Activated B cell treated with CpG ODN at 0.5 μM for 24 hours (primary cell): ENCODE measurements around the gene NNT. TPM values are rescaled to one million over a fixed set of nuclear protein-coding genes. Genes with fewer than 3 reads are reported as not detected.
"Not testable (repeated sequence)": the region's sequence is repeated elsewhere in the genome, so short reads cannot be mapped to it uniquely, and the experiment has no call there.

Experiments used
- ATAC-seq: fragments of 200-7000 bp; cut with Tn5 transposase; one replicate; pipeline ENCODE4 v1.10.0; 2021; ENCODE audit warnings: low read depth, mild to moderate bottlenecking, moderate library complexity
- CTCF ChIA-PET: fragments of 350-600 bp; sonication (Branson Sonifier 250); formaldehyde crosslinking; loops from one replicate; lab custom pipeline; 2021; ENCODE audit warnings: antibody characterized with exemption; lab: Charles Lee
- POLR2A ChIA-PET: fragments of 350-600 bp; sonication (Branson Sonifier 250); formaldehyde crosslinking; loops from one replicate; lab custom pipeline; 2021; ENCODE audit warnings: antibody characterized with exemption; lab: Charles Lee
- DNase-seq: peaks from one replicate; pipeline ENCODE4 v3.0.0; 2022
- H3K27ac Mint-ChIP-seq: one replicate; pipeline ENCODE4 v1.8.0; 2020; ENCODE audit warnings: mixed read lengths
- H3K27me3 Mint-ChIP-seq: one replicate; pipeline ENCODE4 v1.8.0; 2021; ENCODE audit warnings: mixed read lengths
- H3K36me3 Mint-ChIP-seq: one replicate; pipeline ENCODE4 v1.8.0; 2021; ENCODE audit warnings: low read depth, mixed read lengths
- H3K4me1 Mint-ChIP-seq: one replicate; pipeline ENCODE4 v1.8.0; 2021; ENCODE audit warnings: mixed read lengths
- H3K4me3 Mint-ChIP-seq: one replicate; pipeline ENCODE4 v1.8.0; 2020; ENCODE audit warnings: mild to moderate bottlenecking, mixed read lengths
- H3K9me3 Mint-ChIP-seq: one replicate; pipeline ENCODE4 v1.8.0; 2020; ENCODE audit warnings: mixed read lengths
- CTCF ChIP-seq: fragments of 200-600 bp; IDR thresholded peaks from one replicate; pipeline ENCODE4 v1.8.0; 2022; ENCODE audit warnings: antibody characterized with exemption, mild to moderate bottlenecking
- intact Hi-C: fragments of 100-400 bp; cut with micrococcal nuclease; formaldehyde crosslinking; loops from one replicate; pipeline ENCODE4 v1.15.1; 2024
- total RNA-seq: library from RNA; stranded (reverse); gene quantifications from 2 replicates; pipeline ENCODE4 v1.2.3, GENCODE V29; 2022

The NNT gene
- total RNA-seq, 1 donor from 2014 or later: 63.0 TPM

GRCh38 chr5:43691893-43692292 lies 88.9 kb downstream of the NNT start:
- ChIA-PET CTCF (no interaction called here), POLR2A (no interaction called here)
- Mint-ChIP-seq H3K4me3 (no peak overlapping the region), H3K27ac (no peak overlapping the region), H3K4me1 (no peaks in the 10 kb centered on the region), H3K36me3 (peaks cover 74% of the 10 kb centered on the region), H3K27me3 (no peaks in the 10 kb centered on the region), H3K9me3 (peaks cover 24% of the 10 kb centered on the region)
- no peak for TF ChIP-seq CTCF
- ATAC-seq (no peak), DNase-seq (no peak)
- intact Hi-C loops: no loop called here

- Mint-ChIP-seq H3K4me1 (no peaks in the 10 kb centered on the region), H3K27ac (no peak overlapping the region), H3K36me3 (peaks cover 78% of the 10 kb centered on the region), H3K4me3 (no peak overlapping the region), H3K9me3 (peaks cover 24% of the 10 kb centered on the region), H3K27me3 (no peaks in the 10 kb centered on the region)
- DNase-seq (no peak), ATAC-seq (no peak)
- CTCF ChIA-PET: no interaction called here
- POLR2A ChIA-PET: no interaction called here
- intact Hi-C loops: no loop called here
- no peak for TF ChIP-seq CTCF
Observed at GRCh38 chr5:43693411-43693810, 90.4 kb downstream of the NNT start.

GRCh38 chr5:43694027-43694426 lies 91.0 kb downstream of the NNT start:
- intact Hi-C loops: no loop called here
- DNase-seq: no peak
- Mint-ChIP-seq H3K36me3 (peaks cover 74% of the 10 kb centered on the region), H3K4me3 (no peak overlapping the region), H3K27ac (no peak overlapping the region), H3K4me1 (no peaks in the 10 kb centered on the region), H3K27me3 (no peaks in the 10 kb centered on the region), H3K9me3 (peaks cover 24% of the 10 kb centered on the region)
- no peak for ATAC-seq
- TF ChIP-seq CTCF: no peak
- POLR2A ChIA-PET: no interaction called here
- CTCF ChIA-PET: no interaction called here

- intact Hi-C loops, POLR2A ChIA-PET, CTCF ChIA-PET, H3K4me3 Mint-ChIP-seq, H3K4me1 Mint-ChIP-seq, H3K27ac Mint-ChIP-seq, H3K27me3 Mint-ChIP-seq, ATAC-seq, DNase-seq: not testable (repeated sequence)
- peaks cover 75% of the 10 kb centered on the region for H3K36me3 Mint-ChIP-seq
- peaks cover 17% of the 10 kb centered on the region for H3K9me3 Mint-ChIP-seq
Observed at GRCh38 chr5:43696444-43696843, 93.5 kb downstream of the NNT start.

- no peak for TF ChIP-seq CTCF
- Mint-ChIP-seq H3K4me1 (no peaks in the 10 kb centered on the region), H3K27ac (no peak overlapping the region), H3K36me3 (peaks cover 81% of the 10 kb centered on the region), H3K4me3 (no peak overlapping the region), H3K9me3 (peaks cover 9% of the 10 kb centered on the region), H3K27me3 (no peaks in the 10 kb centered on the region)
- intact Hi-C loops: no loop called here
- ChIA-PET CTCF (no interaction called here), POLR2A (no interaction called here)
- no peak for ATAC-seq
- DNase-seq: no peak
Observed at GRCh38 chr5:43699910-43700309, 96.9 kb downstream of the NNT start.

- ChIA-PET CTCF (no interaction called here), POLR2A (no interaction called here)
- ATAC-seq: no peak
- Mint-ChIP-seq H3K27ac (no peak overlapping the region), H3K36me3 (peaks cover 81% of the 10 kb centered on the region), H3K4me3 (no peak overlapping the region), H3K27me3 (no peaks in the 10 kb centered on the region), H3K4me1 (no peaks in the 10 kb centered on the region), H3K9me3 (peaks cover 4% of the 10 kb centered on the region)
- intact Hi-C loops: no loop called here
- TF ChIP-seq CTCF: no peak
- DNase-seq: no peak
Observed at GRCh38 chr5:43700601-43701000, 97.6 kb downstream of the NNT start.
